H1 (cell line): ENCODE results near the gene OR51V1. TPM values are rescaled to one million over a fixed set of nuclear protein-coding genes. Genes with fewer than 3 reads are reported as not detected.

Experiments
- CTCF ChIA-PET: fragments of 300-600 bp; sonication (Branson Sonifier 250); formaldehyde crosslinking; loops from one replicate; lab custom pipeline; 2021; ENCODE audit not compliant: partially characterized antibody; lab: Charles Lee
- POLR2A ChIA-PET: fragments of 300-600 bp; sonication (Branson Sonifier 250); formaldehyde crosslinking; loops from one replicate; lab custom pipeline; 2021; ENCODE audit warnings: inconsistent platforms; ENCODE audit not compliant: partially characterized antibody; lab: Charles Lee
- DNase-seq, 2 experiments: peaks; one replicate each; pipeline versions ENCODE4 v3.0.0 to v3.0.0-alpha.2; 2010 to 2022; ENCODE audit warnings: low spot score in 2 of 2, low read depth in 1 of 2, mixed read lengths in 1 of 2
- FAIRE-seq: peaks from 2 replicates; lab custom pipeline; 2011; peaks lifted over from hg19 to GRCh38; lab: Jason Lieb, UNC
- H2AFZ ChIP-seq: 2 replicates; pipeline ENCODE4 v1.8.1; 2012; ENCODE audit warnings: low read length, inconsistent platforms
- H2AK5ac ChIP-seq: 2 replicates; pipeline ENCODE4 v1.6.1; 2013; ENCODE audit warnings: low read depth, low read length
- H2BK120ac ChIP-seq: replicated peaks from 2 replicates; pipeline ENCODE3; 2013; ENCODE audit warnings: low read depth, low read length, inconsistent platforms
- H2BK12ac ChIP-seq: 2 replicates; pipeline ENCODE4 v1.6.1; 2013; ENCODE audit warnings: low read depth, low read length
- H2BK15ac ChIP-seq: 2 replicates; pipeline ENCODE4 v1.6.1; 2013; ENCODE audit warnings: low read length
- H2BK20ac ChIP-seq: 2 replicates; pipeline ENCODE4 v1.6.1; 2013; ENCODE audit warnings: low read length
- H2BK5ac ChIP-seq: 2 replicates; pipeline ENCODE4 v1.6.1; 2013; ENCODE audit warnings: low read depth, low read length
- H3K14ac ChIP-seq: 2 replicates; pipeline ENCODE4 v1.6.1; 2013; ENCODE audit warnings: inconsistent platforms; ENCODE audit not compliant: insufficient read length
- H3K18ac ChIP-seq: 2 replicates; pipeline ENCODE4 v1.6.1; 2013; ENCODE audit warnings: low read length; ENCODE audit errors: extremely low read depth
- H3K23ac ChIP-seq: 2 replicates; pipeline ENCODE4 v1.6.1; 2013; ENCODE audit warnings: inconsistent platforms; ENCODE audit not compliant: insufficient read length
- H3K23me2 ChIP-seq: 2 replicates; pipeline ENCODE4 v1.6.1; 2013; ENCODE audit warnings: low read depth, low read length
- H3K27ac ChIP-seq: 2 replicates; pipeline ENCODE4 v1.6.1; 2011; ENCODE audit warnings: low read depth, low read length, inconsistent platforms
- H3K27me3 ChIP-seq, 4 experiments: replicated peaks in 1 of 4; 1 replicate in 1 of 4; 2 replicates in 3 of 4; pipeline versions ENCODE4 v1.6.1 to v1.8.1; 2011 to 2013; ENCODE audit warnings: low read length in 3 of 4, mild to moderate bottlenecking in 3 of 4, inconsistent platforms in 2 of 4, mixed read lengths in 2 of 4, moderate library complexity in 1 of 4; ENCODE audit not compliant: control insufficient read depth in 3 of 4, insufficient read depth in 3 of 4; ENCODE audit errors: extremely low read depth in 1 of 4
- H3K36me3 ChIP-seq, 4 experiments: 2 replicates each; pipeline versions ENCODE4 v1.6.1 to v1.8.1; 2011 to 2013; ENCODE audit warnings: mild to moderate bottlenecking in 4 of 4, low read length in 3 of 4, moderate library complexity in 2 of 4, control low read depth in 1 of 4, inconsistent platforms in 1 of 4; ENCODE audit not compliant: insufficient read depth in 4 of 4, control insufficient read depth in 2 of 4
- H3K4ac ChIP-seq: replicated peaks from 2 replicates; pipeline ENCODE3; 2013; ENCODE audit warnings: low read length, low read depth, mixed read lengths, inconsistent platforms; ENCODE audit not compliant: insufficient read length
- H3K4me1 ChIP-seq, 4 experiments: replicated peaks in 1 of 4; 1 replicate in 1 of 4; 2 replicates in 3 of 4; pipeline versions ENCODE4 v1.6.1 to v1.8.1; 2011 to 2013; ENCODE audit warnings: low read length in 3 of 4, inconsistent platforms in 2 of 4, mixed read lengths in 1 of 4; ENCODE audit not compliant: insufficient read depth in 4 of 4, control insufficient read depth in 3 of 4
- H3K4me2 ChIP-seq, 2 experiments: 2 replicates each; pipeline versions ENCODE4 v1.6.1 to v1.8.1; 2011 to 2013; ENCODE audit warnings: low read depth in 2 of 2, low read length in 2 of 2, control low read depth in 1 of 2, inconsistent platforms in 1 of 2, mild to moderate bottlenecking in 1 of 2; ENCODE audit not compliant: insufficient read depth in 1 of 2
- H3K4me3 ChIP-seq, 4 experiments: fragments of 200-600, 300-600 bp in 1 of 4; sonication (generic), shearing (Covaris generic), sonication (Bioruptor Twin) in 1 of 4; 2 replicates each; pipeline versions ENCODE4 v1.5.1 to v1.8.1; 2011 to 2016; ENCODE audit warnings: low read length in 4 of 4, low read depth in 3 of 4, control low read depth in 2 of 4, inconsistent platforms in 2 of 4, mild to moderate bottlenecking in 2 of 4, mixed read lengths in 1 of 4, moderate library complexity in 1 of 4; ENCODE audit not compliant: insufficient read depth in 2 of 4; ENCODE audit errors: extremely low read depth in 1 of 4
- H3K56ac ChIP-seq: replicated peaks from 2 replicates; pipeline ENCODE3; 2013; ENCODE audit warnings: low read depth, mild to moderate bottlenecking, mixed read lengths, low read length, inconsistent platforms; ENCODE audit not compliant: insufficient read length
- H3K79me1 ChIP-seq: 2 replicates; pipeline ENCODE4 v1.6.1; 2013; ENCODE audit warnings: low read depth, low read length, control low read depth
- H3K79me2 ChIP-seq, 2 experiments: 2 replicates each; pipeline versions ENCODE4 v1.6.1 to v1.8.1; 2012 to 2013; ENCODE audit warnings: low read length in 2 of 2, mild to moderate bottlenecking in 2 of 2, inconsistent platforms in 1 of 2; ENCODE audit not compliant: insufficient read depth in 2 of 2, control insufficient read depth in 1 of 2
- H3K9ac ChIP-seq, 4 experiments: replicated peaks in 1 of 4; 1 replicate in 1 of 4; 2 replicates in 3 of 4; pipeline versions ENCODE4 v1.6.1 to v1.8.1; 2011 to 2013; ENCODE audit warnings: low read depth in 3 of 4, low read length in 3 of 4, control low read depth in 2 of 4, mild to moderate bottlenecking in 2 of 4, moderate library complexity in 2 of 4, inconsistent platforms in 1 of 4; ENCODE audit errors: extremely low read depth in 1 of 4
- H3K9me3 ChIP-seq, 2 experiments: 2 replicates each; pipeline versions ENCODE4 v1.6.1 to v1.8.1; 2012 to 2013; ENCODE audit warnings: mild to moderate bottlenecking in 2 of 2, moderate library complexity in 2 of 2, control low read depth in 1 of 2, inconsistent platforms in 1 of 2, low read depth in 1 of 2, low read length in 1 of 2, mixed read lengths in 1 of 2; ENCODE audit not compliant: insufficient read depth in 2 of 2
- H4K20me1 ChIP-seq, 2 experiments: replicated peaks in 1 of 2; 2 replicates each; pipeline versions ENCODE3 to v1.8.1; 2011 to 2013; ENCODE audit warnings: inconsistent platforms in 2 of 2, low read length in 2 of 2, mild to moderate bottlenecking in 1 of 2; ENCODE audit not compliant: insufficient read depth in 2 of 2, control insufficient read depth in 1 of 2
- H4K5ac ChIP-seq: 2 replicates; pipeline ENCODE4 v1.6.1; 2013; ENCODE audit warnings: low read length, low read depth, mixed read lengths, inconsistent platforms; ENCODE audit not compliant: insufficient read length
- H4K8ac ChIP-seq: 2 replicates; pipeline ENCODE4 v1.8.0; 2013; ENCODE audit warnings: mild to moderate bottlenecking, moderate library complexity, low read length, inconsistent platforms; ENCODE audit not compliant: insufficient read depth; ENCODE audit errors: extremely low read depth
- H4K91ac ChIP-seq: replicated peaks from 2 replicates; pipeline ENCODE3; 2013; ENCODE audit warnings: low read length, mixed read lengths, inconsistent platforms; ENCODE audit not compliant: insufficient read length
- ATF2 ChIP-seq: IDR thresholded peaks from 2 replicates; pipeline ENCODE4 v1.6.1; 2012; ENCODE audit warnings: low read length, inconsistent platforms
- CBX5 ChIP-seq: fragments of 300-800, 300-1000 bp; sonication (generic); IDR thresholded peaks from 2 replicates; pipeline ENCODE4 v1.7.1; 2016; ENCODE audit warnings: antibody characterized with exemption, low read length, low read depth
- CBX8 ChIP-seq: fragments of 300-800, 300-1000 bp; sonication (generic); IDR thresholded peaks from 2 replicates; pipeline ENCODE4 v1.7.1; 2016; ENCODE audit warnings: low read depth, low read length, borderline replicate concordance
- EGR1 ChIP-seq: IDR thresholded peaks from 2 replicates; pipeline ENCODE4 v1.6.1; 2011; ENCODE audit warnings: low read depth, low read length, borderline replicate concordance
- FOSL1 ChIP-seq: IDR thresholded peaks from 2 replicates; pipeline ENCODE4 v1.6.1; 2011; ENCODE audit warnings: mild to moderate bottlenecking, low read depth, low read length, moderate library complexity; ENCODE audit not compliant: insufficient read depth
- POLR2A ChIP-seq, 2 experiments: IDR thresholded peaks; 1 replicate in 1 of 2; 2 replicates in 1 of 2; pipeline ENCODE4 v1.6.1; 2011; ENCODE audit warnings: low read depth in 2 of 2, low read length in 2 of 2, mild to moderate bottlenecking in 2 of 2; ENCODE audit errors: control extremely low read depth in 1 of 2
- RBBP5 ChIP-seq: IDR thresholded peaks from 2 replicates; pipeline ENCODE4 v1.7.1; 2012; ENCODE audit warnings: low read depth, mild to moderate bottlenecking, inconsistent platforms, low read length, moderate library complexity, borderline replicate concordance
- SIN3A ChIP-seq, 2 experiments: IDR thresholded peaks in 1 of 2; conservative IDR thresholded peaks in 1 of 2; 2 replicates each; pipeline ENCODE4 v1.6.1; 2011 to 2012; ENCODE audit warnings: low read length in 2 of 2, improper control_type of control experiment in 1 of 2, low read depth in 1 of 2, mild to moderate bottlenecking in 1 of 2
- TEAD4 ChIP-seq: IDR thresholded peaks from 2 replicates; pipeline ENCODE4 v1.6.1; 2012; ENCODE audit warnings: low read depth, low read length, inconsistent platforms, mixed read lengths
- YY1 ChIP-seq: IDR thresholded peaks from 2 replicates; pipeline ENCODE4 v1.6.1; 2011; ENCODE audit warnings: low read depth, mild to moderate bottlenecking, low read length
- WGBS, 2 experiments: shearing (Covaris generic) in 1 of 2; methylation state at CpG; one replicate each; pipeline versions ENCODE4 v1.1.6 to v1.1.7; 2013 to 2015; ENCODE audit warnings: low lambda C conversion rate in 2 of 2, mixed read lengths in 2 of 2, inconsistent platforms in 1 of 2, low coverage in 1 of 2, missing lambda C conversion rate in 1 of 2; ENCODE audit not compliant: insufficient replicate concordance in 2 of 2, insufficient coverage in 1 of 2, insufficient read length in 1 of 2; ENCODE audit errors: extremely low coverage in 1 of 2, missing lambda C conversion rate in 1 of 2; 5-methylcytosine and 5-hydroxymethylcytosine counted together
- polyA plus RNA-seq, 7 experiments: library from polyadenylated mRNA; depleted of rRNA in 3 of 7; stranded (reverse) in 5 of 7; unstranded in 2 of 7; fragments of >200 nt in 5 of 7; fragments of 200-250 nt in 2 of 7; gene quantifications; 1 replicate in 5 of 7; 2 replicates in 1 of 7; 4 replicates in 1 of 7; pipeline versions ENCODE4 v1.2.1 to v1.2.3, GENCODE V29; 2011 to 2013; ENCODE audit warnings: missing spikeins in 2 of 7, mixed read lengths in 2 of 7
- total RNA-seq: library from RNA; stranded (reverse); fragmentation: NEBNext Ultra II Directional; extraction: Animal tissue kit (Norgen Biotek cat#: 25700); gene quantifications from 2 replicates; pipeline ENCODE4 v1.2.1, GENCODE V29; 2021
- TF ChIP-seq, protein P1 (sequence below): IDR thresholded peaks from 2 replicates; pipeline ENCODE4 v1.6.1; 2012; ENCODE audit warnings: inconsistent platforms
- TF ChIP-seq, protein P2 (sequence below): IDR thresholded peaks from 2 replicates; pipeline ENCODE4 v1.6.1; 2012; ENCODE audit warnings: inconsistent platforms

Gene OR51V1
- total and polyA plus RNA-seq, 2 of the 8 experiments (the other 6 are each of a cell fraction or from before 2014, with no cell fraction given) = not detected

- WGBS, 2 experiments = 0% methylated on average over 1 of the region's 1 CpG; no CpG with 5 or more reads in 1 of the 2 experiments
- no peaks in the 10 kb centered on the region for H3K79me2 ChIP-seq
- no peak overlapping the region for H2AFZ ChIP-seq
- no peaks in the 10 kb centered on the region for H3K36me3 ChIP-seq
- no peak overlapping the region for H2BK20ac ChIP-seq
- CTCF ChIA-PET = no interaction called here
- H4K8ac ChIP-seq = no peak overlapping the region
- no peak overlapping the region for H3K4me3 ChIP-seq
- H2BK12ac ChIP-seq = no peak overlapping the region
- peaks cover 0 to 3% (median 0%) of the 10 kb centered on the region in 4 experiments; a peak in 1 of 7 replicates for H3K4me1 ChIP-seq
- peaks cover 7 to 8% of the 10 kb centered on the region in 2 experiments; a peak in 3 of 4 replicates for H3K9me3 ChIP-seq
- H4K20me1 ChIP-seq = no peaks in the 10 kb centered on the region
- no peak overlapping the region for H2BK5ac ChIP-seq
- DNase-seq = no peak
- H3K56ac ChIP-seq = no peak overlapping the region
- H3K4me2 ChIP-seq = no peak overlapping the region
- no peak overlapping the region for H2AK5ac ChIP-seq
- no peak overlapping the region for H3K18ac ChIP-seq
- H3K9ac ChIP-seq = no peak overlapping the region
- no peak for FAIRE-seq
- no peak overlapping the region for H4K91ac ChIP-seq
- H2BK120ac ChIP-seq = no peak overlapping the region
- H3K4ac ChIP-seq = no peak overlapping the region
- no peaks in the 10 kb centered on the region for H3K79me1 ChIP-seq
- POLR2A ChIA-PET = no interaction called here
- no peaks in the 10 kb centered on the region for H3K23me2 ChIP-seq
- H4K5ac ChIP-seq = no peak overlapping the region
- H3K27ac ChIP-seq = no peak overlapping the region
- no peaks in the 10 kb centered on the region for H3K27me3 ChIP-seq
- no peak overlapping the region for H2BK15ac ChIP-seq
- no peak overlapping the region for H3K23ac ChIP-seq
- no peak overlapping the region for H3K14ac ChIP-seq
- TF ChIP-seq TEAD4 (no peak), ATF2 (no peak), RBBP5 (no peak), POLR2A (IDR thresholded peaks at IDR 0.05; ENCODE audit: control extremely low read depth in 1 of 2, low read depth in 2 of 2, low read length in 2 of 2) (no peak), YY1 (no peak), CBX8 (no peak), EGR1 (no peak), SIN3A (conservative IDR thresholded peaks at IDR 0.05 in 1 of 2, IDR thresholded peaks at IDR 0.05 in 1 of 2; ENCODE audit: low read depth in 1 of 2, low read length in 2 of 2) (no peak), CBX5 (no peak), FOSL1 (no peak)
- TF ChIP-seq, protein P1, sequence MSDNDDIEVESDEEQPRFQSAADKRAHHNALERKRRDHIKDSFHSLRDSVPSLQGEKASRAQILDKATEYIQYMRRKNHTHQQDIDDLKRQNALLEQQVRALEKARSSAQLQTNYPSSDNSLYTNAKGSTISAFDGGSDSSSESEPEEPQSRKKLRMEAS = no peak
- TF ChIP-seq, protein P2, sequence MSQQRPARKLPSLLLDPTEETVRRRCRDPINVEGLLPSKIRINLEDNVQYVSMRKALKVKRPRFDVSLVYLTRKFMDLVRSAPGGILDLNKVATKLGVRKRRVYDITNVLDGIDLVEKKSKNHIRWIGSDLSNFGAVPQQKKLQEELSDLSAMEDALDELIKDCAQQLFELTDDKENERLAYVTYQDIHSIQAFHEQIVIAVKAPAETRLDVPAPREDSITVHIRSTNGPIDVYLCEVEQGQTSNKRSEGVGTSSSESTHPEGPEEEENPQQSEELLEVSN = no peak
Observed at GRCh38 chr11:5192738-5193137, 7.7 kb downstream of the OR51V1 start.
